GM18505 (cell line): Measurements from ENCODE around the gene PRKCE.

Source experiments
- ATAC-seq: cut with Tn5 transposase; IDR thresholded peaks from one replicate; pipeline ENCODE4 v1.9.1; 2021; ENCODE audit not compliant: unreplicated experiment
- POLR2A ChIP-seq: IDR thresholded peaks from 4 replicates; pipeline ENCODE4 v1.6.1; 2011; ENCODE audit warnings: borderline replicate concordance; ENCODE audit not compliant: insufficient read depth, insufficient read length; ENCODE audit errors: extremely low read depth

The PRKCE gene

GRCh38 chr2:45952591-45952990 is 301.1 kb downstream of the PRKCE start:
- ATAC-seq = no peak
- TF ChIP-seq POLR2A = no peak

GRCh38 chr2:45953376-45954027 is 302.0 kb downstream of the PRKCE start:
- no peak for ATAC-seq
- no peak for TF ChIP-seq POLR2A

DNA sequence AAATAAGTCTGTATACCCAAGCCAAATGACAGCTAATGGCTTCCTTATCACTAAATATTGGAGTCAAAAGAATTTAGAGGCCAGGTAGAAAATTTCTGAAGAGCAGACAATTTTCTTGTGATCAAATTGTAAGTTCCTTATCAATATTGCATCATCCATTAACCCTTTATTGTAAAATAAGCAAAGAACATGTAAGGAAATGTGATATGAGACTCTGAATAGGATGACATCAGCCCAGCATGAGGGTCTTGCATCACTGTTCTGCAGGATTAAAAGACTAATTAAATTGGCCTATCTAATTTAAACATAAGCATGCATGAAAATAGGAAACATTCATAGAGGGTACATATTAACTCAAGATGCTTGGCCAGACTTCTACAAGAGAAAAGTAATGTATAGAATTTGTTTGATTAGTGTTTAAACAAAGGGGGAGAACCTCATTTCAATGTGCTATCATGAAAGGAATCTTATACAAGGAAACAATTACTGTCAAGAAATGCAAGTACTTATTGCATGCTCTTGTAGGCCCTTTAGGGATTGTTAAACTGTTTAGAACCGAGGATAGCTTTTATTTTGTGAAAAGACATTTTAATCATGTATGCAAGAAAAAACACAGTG is 302.9 kb downstream of the PRKCE start:
- no peak for ATAC-seq
- no peak for TF ChIP-seq POLR2A

GRCh38 chr2:45957533-45958227 is 306.2 kb downstream of the PRKCE start:
- no peak for TF ChIP-seq POLR2A

GRCh38 chr2:45960057-45960863 is 308.8 kb downstream of the PRKCE start:
- ATAC-seq = no peak
- no peak for TF ChIP-seq POLR2A

More at GRCh38 chr2:45957533-45958227, 306.2 kb downstream of the PRKCE start:
- ATAC-seq = no peak

- ATAC-seq = no peak
- TF ChIP-seq POLR2A = no peak
Measured at GRCh38 chr2:45962177-45962921, 310.9 kb downstream of the PRKCE start.

DNA sequence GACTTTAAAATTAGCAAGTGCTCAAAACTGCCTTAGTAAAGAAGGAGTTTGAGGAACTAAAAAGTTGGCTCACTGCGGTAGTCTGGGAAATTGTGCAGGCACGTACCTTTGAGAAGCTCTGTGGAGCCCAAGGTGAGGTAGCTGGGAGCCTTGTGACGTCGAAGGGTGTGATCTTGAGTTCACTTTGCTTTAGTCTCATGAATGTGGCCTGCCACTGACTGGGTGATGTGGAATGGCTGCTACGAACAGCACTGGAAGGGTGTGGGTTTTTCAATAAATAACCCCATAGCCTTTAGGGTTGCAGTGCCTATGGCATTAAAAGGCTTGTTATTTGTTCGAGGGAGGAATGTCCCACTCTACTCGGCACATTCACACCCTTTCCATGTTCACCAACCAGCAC is 312.3 kb downstream of the PRKCE start:
- no peak for TF ChIP-seq POLR2A
- ATAC-seq = no peak

- TF ChIP-seq POLR2A = no peak
- no peak for ATAC-seq
Measured at GRCh38 chr2:45964223-45964841, 312.9 kb downstream of the PRKCE start.

- no peak for TF ChIP-seq POLR2A
- ATAC-seq = no peak
Measured at GRCh38 chr2:45964906-45965305, 313.4 kb downstream of the PRKCE start.

DNA sequence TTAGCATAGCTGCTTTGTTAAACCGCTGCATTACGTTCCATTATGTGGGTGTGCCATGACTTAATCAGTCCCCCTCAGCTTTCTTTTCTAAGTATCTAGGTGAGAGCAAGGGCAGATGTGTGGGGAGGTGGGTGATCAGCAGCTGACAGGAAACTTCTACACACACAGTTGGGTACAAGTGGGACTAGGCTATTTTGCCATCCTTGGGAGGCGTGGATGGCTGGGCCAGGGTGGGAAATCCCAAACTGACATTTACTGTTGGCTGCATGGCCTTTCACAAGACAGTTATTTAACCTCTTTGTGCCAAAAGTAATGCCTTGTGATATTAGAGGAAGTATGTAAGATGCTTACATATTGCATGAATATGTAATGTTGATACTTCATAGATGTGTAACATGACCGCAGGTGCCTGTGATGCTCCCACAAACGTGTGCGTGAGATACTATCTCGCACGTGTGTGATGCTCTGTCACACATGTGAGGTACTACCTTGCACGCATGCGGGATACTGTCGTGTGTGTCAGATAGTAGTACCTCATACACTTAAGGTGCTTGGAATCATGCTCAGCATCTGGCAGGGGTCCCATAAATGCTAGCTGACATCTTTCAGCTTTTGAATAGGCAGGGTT is 314.5 kb downstream of the PRKCE start:
- no peak for TF ChIP-seq POLR2A
- ATAC-seq = no peak

DNA sequence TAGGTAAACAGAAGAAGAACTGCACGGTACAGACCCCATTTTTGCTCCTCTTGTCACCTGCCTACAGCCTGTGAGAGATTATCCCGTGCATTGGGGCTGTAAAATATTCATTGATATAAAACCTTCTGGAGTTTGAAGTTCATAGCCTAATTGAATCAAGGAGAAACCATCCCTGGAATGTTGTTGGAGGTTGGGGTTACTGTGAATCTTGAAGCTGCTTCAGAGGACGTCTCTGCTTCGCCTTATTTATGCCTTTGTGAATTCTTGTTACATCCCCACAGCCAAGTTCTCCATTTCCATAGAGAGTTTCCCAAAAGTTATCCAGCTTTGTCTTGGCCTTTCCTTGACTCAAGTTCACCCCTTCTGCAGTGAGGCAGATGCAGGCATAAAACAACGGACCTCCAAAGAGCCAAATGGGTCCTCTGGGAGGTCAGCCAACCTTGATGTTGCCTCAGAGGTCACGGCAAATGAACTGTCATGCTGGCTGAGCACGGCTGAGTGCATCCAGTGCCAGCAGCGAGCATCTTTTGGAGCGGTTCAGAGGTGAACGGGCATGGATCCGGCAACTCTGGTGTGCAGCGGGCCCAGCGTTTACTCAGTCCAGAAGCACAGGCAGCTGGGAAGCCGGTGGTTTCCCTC is 317.6 kb downstream of the PRKCE start:
- no peak for ATAC-seq
- TF ChIP-seq POLR2A = no peak
